Embryonic facial prominence (tissue), 1 donor: ENCODE measurements around the gene ARHGAP22.
"Not testable (repeated sequence)": the region's sequence is repeated elsewhere in the genome, so short reads cannot be mapped to it uniquely, and the experiment has no call there.

Experiments
- DNase-seq: peaks from one replicate; pipeline ENCODE4 v3.0.0-alpha.2; 2016; ENCODE audit errors: extremely low spot score

The ARHGAP22 gene, protein sequence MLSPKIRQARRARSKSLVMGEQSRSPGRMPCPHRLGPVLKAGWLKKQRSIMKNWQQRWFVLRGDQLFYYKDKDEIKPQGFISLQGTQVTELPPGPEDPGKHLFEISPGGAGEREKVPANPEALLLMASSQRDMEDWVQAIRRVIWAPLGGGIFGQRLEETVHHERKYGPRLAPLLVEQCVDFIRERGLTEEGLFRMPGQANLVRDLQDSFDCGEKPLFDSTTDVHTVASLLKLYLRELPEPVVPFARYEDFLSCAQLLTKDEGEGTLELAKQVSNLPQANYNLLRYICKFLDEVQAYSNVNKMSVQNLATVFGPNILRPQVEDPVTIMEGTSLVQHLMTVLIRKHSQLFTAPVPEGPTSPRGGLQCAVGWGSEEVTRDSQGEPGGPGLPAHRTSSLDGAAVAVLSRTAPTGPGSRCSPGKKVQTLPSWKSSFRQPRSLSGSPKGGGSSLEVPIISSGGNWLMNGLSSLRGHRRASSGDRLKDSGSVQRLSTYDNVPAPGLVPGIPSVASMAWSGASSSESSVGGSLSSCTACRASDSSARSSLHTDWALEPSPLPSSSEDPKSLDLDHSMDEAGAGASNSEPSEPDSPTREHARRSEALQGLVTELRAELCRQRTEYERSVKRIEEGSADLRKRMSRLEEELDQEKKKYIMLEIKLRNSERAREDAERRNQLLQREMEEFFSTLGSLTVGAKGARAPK

DNA sequence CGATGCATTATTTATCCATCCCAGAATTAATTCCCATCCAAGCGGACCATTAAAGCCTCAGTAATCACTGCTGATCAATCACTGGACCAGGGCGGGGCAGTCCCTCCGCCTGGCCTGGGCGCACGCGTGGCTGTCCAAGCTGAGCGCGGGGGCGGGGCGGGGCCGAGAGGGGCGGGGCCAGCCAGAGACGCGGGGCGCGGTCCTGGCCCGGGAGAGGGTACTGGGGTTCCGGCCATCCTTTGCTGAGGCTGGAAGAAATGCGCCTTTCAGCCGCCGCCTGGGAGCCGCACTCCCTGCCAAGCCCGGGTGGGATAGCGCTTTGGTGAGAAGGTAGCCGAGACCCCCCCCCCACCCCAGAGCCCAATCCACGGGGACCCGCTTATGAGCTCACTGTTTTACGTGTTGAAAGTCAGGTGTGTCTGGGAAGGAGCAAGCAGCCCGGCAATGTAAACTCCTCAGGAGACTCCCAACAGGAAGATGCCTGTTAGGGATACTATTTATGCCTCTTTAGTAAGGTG lies at the start of gene ARHGAP22:
ARHGAP22 (minus strand) TSS at position 83 of the 518 bp plus-strand sequence. CDS start 277 bp downstream, outside the sequence.
- DNase-seq, result no peak

DNA sequence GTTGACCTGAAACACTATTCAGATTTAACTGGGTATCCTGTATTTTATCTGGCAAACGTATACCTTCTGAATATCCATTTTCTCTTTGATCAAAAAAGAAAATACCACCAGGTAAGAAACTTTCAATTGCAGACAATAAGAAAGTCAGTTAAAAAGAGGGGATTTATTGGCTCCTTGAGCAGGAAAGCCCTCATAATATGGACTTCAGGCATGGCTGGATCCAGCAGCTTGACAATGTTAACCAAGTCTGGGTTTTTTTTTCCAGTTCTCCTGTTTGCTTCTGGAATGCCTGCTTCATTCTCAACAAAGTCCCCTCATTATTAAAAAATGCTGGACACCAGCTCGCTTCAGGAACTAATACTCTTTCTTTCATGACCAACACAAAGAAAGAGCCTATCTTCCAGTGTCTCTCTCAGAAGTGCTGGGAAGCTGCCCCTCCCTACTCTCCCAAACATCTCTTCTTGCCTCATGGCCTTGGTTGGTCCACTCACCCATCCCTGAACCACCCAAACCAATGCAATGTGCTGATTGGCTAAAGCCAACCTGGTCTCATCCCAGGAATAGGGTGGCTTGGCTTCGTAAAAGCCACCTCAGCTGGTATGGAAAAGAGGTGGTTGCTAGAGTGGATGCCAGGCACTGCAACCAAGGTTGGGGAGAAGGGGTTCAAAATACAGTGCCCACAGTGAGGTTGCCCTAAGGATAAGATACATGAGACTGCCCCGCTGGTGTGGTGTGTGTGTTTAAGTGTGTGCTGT lies 49.2 kb upstream of the ARHGAP22 start:
- no peak for DNase-seq

DNA sequence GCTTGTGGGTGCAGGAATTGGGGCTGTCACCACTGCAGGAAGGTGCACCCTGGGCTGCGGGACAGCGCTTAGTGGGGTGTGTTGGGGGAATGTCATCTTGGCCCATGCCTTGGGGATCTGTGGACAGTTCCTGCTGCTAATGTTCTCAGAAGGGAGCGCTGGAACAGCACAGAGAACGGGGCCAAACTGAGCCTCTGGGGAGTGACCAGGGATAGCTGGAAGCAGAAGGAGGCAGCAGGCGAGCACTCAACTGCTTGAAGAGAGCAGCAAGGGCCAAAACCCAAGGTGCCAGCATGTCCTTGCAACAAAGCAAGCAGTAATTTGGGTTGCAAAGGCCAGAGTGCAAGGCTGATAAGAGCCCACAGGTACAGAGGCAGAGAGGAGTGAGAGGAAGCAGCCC lies 48.5 kb upstream of the ARHGAP22 start:
- DNase-seq, result no peak

GRCh38 chr10:48652344-48652743 lies 47.5 kb upstream of the ARHGAP22 start:
- DNase-seq, result no peak

DNA sequence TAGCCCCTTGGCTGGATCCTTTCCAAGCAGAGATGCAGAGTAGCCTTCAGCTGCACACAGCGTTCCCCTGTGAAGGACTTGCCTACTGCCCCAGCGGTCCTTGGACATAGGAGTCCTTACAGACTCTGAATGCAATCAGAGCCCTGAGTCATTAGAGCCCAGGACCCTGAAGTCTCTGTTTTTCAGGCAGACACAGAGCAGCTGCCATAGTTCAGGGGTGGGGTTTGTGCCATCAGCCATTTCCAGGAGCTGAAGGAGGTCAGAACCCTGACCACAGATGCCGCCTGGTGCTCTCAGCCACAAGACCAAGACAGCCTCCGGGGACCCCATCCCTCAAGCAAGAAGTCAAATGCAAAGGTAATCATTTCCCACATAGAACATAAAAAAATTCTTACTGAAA lies 47.0 kb upstream of the ARHGAP22 start:
- no peak for DNase-seq

- no peak for DNase-seq
These were observed 46.4 kb upstream of the ARHGAP22 start for GRCh38 chr10:48651293-48651692.

DNA sequence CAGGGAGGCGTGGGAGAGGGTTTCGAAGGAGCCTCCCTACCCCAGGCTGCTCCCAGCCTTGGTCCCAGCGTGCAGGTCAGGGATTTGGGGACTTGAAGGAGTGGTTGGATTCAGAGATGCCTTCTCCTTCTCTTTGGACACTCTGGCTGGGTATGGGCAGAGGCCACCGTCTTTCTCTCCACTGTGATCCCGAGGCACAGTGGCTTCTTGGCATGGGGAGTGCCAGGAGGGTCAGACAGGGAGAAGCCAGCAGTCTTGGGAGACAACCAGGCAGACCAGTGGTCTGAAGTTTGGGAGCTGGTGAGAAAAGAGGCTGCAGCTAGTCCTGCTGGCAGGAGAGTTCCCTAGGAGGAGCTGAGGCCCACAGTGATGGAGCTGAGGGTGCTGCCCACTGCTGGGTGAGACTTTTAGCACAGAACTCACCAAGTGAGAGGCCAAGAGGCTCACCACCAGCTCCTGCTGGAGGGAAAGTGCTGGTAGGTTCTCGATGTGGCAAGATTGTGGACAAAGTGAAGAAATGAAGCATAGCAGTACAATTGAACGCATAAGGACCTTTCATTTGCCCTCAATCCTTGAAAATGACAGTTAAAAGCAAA lies 44.6 kb upstream of the ARHGAP22 start:
- DNase-seq, result no peak

DNA sequence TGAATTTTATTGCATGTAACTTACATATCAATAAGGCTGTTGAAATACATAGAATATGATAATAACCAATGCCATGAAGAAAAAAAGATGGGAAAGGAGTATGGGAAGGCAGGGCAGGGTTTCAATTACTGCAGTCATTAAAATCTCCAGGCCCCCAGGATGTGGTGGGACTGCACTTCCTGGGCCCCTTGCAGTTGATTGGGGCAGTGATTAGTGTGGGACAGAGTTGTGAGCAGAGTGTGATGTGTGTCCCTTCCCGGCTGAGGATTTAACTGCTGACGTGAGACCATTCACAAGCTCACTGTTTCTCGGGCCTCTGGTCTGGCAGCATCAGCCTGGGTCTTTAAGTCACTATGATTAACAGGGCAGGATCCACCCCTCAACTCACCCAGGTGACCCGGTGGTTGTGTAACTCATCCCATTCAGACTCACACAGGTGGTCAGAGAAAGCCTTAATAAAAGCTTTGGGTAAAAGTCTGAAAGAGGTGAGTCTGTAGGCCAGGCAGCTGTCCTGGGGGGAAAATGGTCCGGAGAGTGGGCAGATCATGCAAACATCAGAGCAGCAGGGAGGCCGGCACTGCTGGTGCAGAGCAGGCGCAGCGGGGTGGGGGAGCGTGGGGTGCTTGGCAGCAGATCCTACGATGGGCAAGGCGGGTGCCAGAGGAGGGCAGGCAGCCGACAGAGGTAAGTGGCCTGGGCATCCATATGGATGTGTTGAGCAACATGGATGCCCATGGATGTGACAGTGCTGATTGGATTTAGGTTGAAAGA lies 43.5 kb upstream of the ARHGAP22 start:
- no peak for DNase-seq

DNA sequence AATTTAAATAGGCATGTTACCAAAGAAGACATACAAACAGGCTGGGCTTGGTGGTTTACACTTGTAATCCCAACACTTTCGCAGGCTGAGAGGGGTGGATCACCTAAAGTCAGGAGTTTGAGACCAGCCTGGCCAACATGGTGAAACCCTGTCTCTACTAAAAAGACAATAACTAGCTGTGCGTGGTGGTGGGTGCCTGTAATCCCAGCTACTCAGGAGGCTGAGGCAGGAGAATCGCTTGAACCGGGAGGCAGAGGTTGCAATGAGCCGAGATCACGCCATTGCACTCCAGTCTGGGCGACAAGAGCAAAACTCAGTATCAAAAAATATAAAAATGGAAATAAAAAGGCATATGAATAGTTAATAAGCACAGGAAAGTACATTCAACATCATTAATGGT lies 42.2 kb upstream of the ARHGAP22 start:
- DNase-seq, result not testable (repeated sequence)

DNA sequence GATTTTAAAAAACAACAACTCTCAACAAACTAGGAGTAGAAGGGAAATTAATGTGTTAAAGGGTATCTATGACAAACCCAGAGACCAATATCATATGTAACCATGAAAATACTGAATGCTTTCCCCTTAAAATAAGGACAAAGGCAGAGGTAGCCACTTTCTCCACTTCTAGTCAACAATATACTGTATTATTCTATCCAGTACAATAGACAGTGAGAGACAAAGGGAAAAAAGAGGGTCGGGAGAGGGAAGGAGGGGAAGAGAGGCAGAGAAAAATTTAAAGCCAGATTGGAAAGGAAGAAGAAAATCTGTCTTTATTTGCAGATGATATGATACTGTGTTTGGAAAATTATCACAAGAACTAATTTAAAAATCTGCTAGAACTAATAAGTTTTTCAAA lies 40.7 kb upstream of the ARHGAP22 start:
- DNase-seq, result no peak

DNA sequence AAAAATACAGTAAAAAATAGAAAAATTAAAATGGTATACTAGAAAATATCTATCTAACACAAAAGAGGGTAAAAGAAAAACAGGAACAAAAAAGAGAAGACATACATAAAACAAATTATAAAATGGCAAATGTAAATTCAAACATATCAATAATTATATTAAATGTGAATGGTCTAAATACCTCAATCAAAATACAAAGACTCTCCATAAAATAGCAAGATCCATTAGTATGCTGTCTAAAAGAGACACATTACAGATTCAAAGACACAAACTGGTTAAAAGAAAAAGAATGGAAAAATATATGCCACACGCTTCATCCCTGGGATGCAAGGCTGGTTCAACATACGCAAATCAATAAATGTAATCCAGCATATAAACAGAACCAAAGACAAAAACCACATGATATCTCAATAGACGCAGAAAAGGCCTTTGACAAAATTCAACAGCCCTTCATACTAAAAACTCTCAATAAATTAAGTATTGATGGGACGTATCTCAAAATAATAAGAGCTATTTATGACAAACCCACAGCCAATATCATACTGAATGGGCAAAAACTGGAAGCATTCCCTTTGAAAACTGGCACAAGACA lies 36.3 kb upstream of the ARHGAP22 start:
- DNase-seq, result not testable (repeated sequence)

GRCh38 chr10:48640326-48640725 lies 35.5 kb upstream of the ARHGAP22 start:
- DNase-seq, result no peak

- DNase-seq, result no peak
These were observed 34.8 kb upstream of the ARHGAP22 start for GRCh38 chr10:48639632-48640031.

DNA sequence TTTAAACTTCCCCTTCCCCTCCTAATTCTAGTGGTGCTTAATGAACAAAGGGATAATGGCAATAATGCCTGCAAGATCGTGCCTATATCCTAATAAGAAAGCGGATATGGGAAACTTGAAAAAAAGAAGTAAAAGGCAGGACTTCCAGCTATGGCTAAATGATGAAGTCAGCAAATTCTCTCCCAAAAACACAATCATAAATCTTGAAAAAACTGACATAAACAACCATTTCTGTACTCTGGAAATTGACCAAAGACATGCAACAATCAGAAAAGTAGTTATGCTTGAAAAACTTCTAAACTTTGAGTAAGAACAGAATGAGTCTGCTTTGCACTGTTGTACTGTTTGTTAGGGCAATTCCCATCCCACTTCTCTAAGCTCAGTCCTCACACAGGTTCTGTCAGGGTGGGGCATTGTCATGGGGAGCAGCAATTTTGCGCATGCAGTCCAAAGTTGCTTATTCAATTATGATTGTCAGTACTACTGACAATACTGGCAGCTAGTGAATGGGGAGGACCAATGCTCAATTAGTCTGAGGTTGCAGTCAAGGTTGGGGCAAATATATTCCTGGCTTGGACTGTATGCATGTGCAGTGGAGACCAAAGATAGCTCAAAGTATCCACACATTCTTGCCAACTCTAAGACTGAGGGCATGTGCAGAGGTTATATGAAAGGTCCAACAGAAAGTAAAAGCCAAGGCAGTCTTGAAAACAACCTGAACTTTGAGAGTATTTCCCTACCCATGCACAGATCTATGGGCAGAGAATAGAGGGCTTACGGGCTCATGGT lies 34.1 kb upstream of the ARHGAP22 start:
- no peak for DNase-seq

DNA sequence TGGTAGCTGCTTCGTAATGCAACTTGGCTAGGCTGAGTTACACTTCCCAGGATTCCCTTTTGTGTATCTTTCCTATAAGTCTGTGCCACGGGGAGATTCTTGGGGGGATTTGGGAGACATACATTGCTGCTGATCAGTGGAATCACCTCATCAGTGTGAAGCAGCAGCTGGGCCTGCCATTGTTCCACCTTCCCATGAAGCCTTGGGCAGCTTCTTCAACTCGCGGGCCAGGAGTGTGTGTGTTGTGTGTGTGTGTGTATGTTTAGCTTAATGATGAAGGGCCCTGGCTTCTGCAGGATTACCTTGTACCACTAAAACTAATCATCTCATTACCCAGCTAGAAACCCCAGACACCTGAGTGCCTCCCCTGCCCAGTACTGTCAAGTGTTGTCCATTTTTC lies 33.3 kb upstream of the ARHGAP22 start:
- no peak for DNase-seq

DNA sequence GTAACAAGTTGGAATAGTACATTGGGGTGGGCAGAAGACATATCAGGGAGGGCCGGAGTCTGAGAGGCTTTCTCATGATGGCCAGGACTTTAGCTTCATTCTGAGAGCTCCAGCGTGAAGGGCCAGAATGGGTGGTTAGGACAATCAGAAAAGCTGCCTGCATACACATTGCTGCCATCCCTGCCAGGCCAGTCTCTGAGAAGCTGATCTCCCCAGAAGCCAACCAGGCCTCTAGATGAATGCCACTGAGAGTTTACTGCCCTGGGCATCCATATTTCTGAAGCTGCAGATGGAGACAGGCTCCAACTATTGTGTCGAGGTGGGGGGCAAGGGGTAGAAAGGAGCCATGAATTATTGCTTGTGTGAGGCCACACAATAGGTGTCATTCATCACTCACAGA lies 32.0 kb upstream of the ARHGAP22 start:
- no peak for DNase-seq

GRCh38 chr10:48636231-48636630 lies 31.4 kb upstream of the ARHGAP22 start:
- no peak for DNase-seq

GRCh38 chr10:48634984-48635557 lies 30.2 kb upstream of the ARHGAP22 start:
- DNase-seq, result no peak

- DNase-seq, result no peak
These were observed 29.5 kb upstream of the ARHGAP22 start for GRCh38 chr10:48634198-48634983.
